ENCODE data around the gene ITPRID2.

The ITPRID2 gene

DNA sequence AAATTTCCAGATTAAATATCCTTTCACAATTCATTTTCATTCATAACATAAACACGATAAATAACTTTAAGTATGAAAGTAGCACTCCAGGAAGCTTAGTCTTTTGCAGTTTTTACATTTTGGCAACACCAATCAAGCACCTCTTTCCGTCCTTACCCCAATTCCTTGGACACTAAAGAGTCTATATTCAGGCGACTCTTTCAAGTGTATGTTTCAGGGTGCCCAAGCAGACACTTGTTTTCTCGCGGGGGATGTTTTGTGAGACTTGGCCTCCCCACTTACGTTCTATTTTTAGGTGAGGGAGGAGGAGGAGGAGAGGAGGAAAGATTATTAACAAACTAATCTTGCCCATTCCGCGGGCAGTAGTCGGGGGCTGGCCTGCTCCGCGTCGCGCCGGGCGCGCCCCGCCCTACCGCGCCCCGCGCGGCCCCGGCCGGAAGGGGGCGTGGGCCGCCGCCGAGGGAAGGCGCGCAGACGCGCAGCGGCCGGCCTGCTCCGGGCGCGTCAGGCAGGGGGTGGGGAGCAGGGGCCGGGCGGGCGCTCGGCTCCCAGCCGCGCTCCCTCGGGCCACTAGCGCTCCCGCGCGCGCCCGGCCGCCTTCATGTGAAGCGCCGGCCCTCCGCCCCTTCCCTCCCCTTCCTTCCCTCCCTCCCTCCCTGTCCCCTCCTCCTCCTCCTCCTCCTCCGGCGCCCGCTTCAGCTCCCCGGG is at the start of gene ITPRID2:
Gene ITPRID2 (plus strand): TSS at position 473 of the 708 bp plus-strand sequence. CDS start 337 bp downstream, outside the sequence.
- peaks cover 6 to 16% of the 10 kb centered on the region in 2 donors for H3K4me1 ChIP-seq (ENCODE audit: control insufficient read depth in 1 of 2, insufficient read depth in 2 of 2, low read length in 2 of 2)
- H3K4me3 ChIP-seq (ENCODE audit: low read depth in 1 of 2, low read length in 2 of 2) = peak within 1 kb of the TSS; percentile 90 to 97
- H3K36me3 ChIP-seq (ENCODE audit: control insufficient read depth in 1 of 2, insufficient read depth in 2 of 2, low read length in 2 of 2) = peaks cover 0 to 6% of the 10 kb centered on the region in 2 donors
- H3K27ac ChIP-seq (ENCODE audit: low read depth, low read length) = peak within 1 kb of the TSS; percentile 98
- peak within 1 kb of the TSS; percentile 98 for H3K9ac ChIP-seq (ENCODE audit: low read depth in 1 of 2, low read length in 2 of 2)
- no peaks in the 10 kb centered on the region for H3K27me3 ChIP-seq (ENCODE audit: control insufficient read depth in 1 of 2, insufficient read depth in 2 of 2, low read length in 2 of 2)
- no peaks in the 10 kb centered on the region for H3K9me3 ChIP-seq (ENCODE audit: control insufficient read depth in 1 of 2, low read length in 2 of 2)

DNA sequence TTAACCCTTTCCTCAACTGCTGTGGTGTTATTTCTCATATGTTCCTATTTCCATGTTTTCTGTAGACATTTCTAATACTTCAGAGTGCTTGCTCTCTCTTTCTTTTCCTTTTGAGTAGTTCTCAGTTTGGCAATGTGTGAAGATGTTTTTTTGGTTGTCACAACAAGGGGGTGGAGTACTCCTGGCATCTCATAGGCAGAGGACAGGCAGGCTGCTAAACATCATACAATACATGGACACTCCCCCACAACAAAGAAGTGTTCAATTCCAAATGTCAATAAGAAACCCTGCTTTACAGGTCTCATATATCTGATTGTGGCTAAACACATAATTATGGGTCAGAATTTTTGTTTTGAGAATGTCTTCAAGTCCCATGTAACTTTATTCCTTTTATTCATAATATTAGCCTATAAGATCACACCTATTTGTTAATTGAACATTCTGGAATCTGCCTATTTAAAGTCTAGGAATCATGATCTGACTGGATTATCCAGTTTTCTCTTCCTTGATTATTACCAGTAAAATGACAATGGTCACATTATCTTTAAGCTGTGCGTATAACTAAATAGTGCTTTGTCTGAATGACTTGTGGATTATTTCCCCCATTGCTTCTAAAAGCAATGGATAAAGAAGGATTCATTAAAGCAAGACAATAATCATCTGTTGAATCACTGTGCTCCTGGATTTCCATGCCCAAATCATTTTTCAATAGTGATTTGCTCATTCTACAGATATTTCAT is 46.8 kb upstream of the ITPRID2 start:
- Histone ChIP-seq H3K9me3 (ENCODE audit: control insufficient read depth in 1 of 2, low read length in 2 of 2) (no peaks in the 10 kb centered on the region), H3K27ac (ENCODE audit: low read depth, low read length) (no peak overlapping the region), H3K4me1 (ENCODE audit: control insufficient read depth in 1 of 2, insufficient read depth in 2 of 2, low read length in 2 of 2) (no peaks in the 10 kb centered on the region), H3K36me3 (ENCODE audit: control insufficient read depth in 1 of 2, insufficient read depth in 2 of 2, low read length in 2 of 2) (no peaks in the 10 kb centered on the region), H3K4me3 (ENCODE audit: low read depth in 1 of 2, low read length in 2 of 2) (no peak overlapping the region), H3K9ac (ENCODE audit: low read depth in 1 of 2, low read length in 2 of 2) (no peak overlapping the region), H3K27me3 (ENCODE audit: control insufficient read depth in 1 of 2, insufficient read depth in 2 of 2, low read length in 2 of 2) (no peaks in the 10 kb centered on the region)

DNA sequence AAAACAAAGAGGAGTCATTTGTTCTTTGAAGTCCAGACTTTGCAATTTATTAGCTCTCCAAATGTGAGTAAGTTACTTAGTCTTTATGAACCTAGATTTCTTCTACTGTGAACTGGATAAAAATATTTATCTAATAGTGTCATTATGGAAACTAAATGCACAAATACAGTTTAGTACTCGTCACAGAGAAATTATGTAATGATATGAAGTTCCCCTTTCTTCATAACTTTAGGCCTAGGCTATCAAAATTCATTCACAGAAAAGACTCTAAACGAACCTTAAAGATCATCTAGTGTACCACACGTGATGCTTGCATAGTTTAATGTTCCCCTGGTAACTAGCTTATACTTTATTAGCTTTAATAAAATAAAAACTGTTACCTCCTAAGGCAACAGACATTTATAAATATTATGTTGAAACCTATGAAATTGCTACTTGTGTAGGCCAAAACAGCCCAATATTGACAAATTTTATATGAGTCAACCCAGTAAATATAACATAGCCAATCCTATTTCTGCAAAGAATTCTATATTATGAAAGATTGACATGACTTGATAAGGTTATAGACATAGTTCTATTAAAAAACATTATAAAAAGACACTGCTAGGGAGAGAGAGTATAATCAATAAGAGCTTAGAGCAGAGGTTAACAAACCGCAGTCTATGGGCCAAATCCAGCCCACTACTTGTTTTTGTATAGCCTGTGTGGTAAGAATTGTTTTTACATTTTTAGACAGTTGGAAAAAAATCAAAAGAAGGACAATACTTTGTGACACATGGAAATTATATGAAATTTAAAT is 44.9 kb upstream of the ITPRID2 start:
- no peak overlapping the region for H3K27ac ChIP-seq (ENCODE audit: low read depth, low read length)
- H3K36me3 ChIP-seq (ENCODE audit: control insufficient read depth in 1 of 2, insufficient read depth in 2 of 2, low read length in 2 of 2) = no peaks in the 10 kb centered on the region
- H3K4me1 ChIP-seq (ENCODE audit: control insufficient read depth in 1 of 2, insufficient read depth in 2 of 2, low read length in 2 of 2) = no peaks in the 10 kb centered on the region
- no peaks in the 10 kb centered on the region for H3K27me3 ChIP-seq (ENCODE audit: control insufficient read depth in 1 of 2, insufficient read depth in 2 of 2, low read length in 2 of 2)
- H3K9me3 ChIP-seq (ENCODE audit: control insufficient read depth in 1 of 2, low read length in 2 of 2) = no peaks in the 10 kb centered on the region
- H3K9ac ChIP-seq (ENCODE audit: low read depth in 1 of 2, low read length in 2 of 2) = no peak overlapping the region
- no peak overlapping the region for H3K4me3 ChIP-seq (ENCODE audit: low read depth in 1 of 2, low read length in 2 of 2)

DNA sequence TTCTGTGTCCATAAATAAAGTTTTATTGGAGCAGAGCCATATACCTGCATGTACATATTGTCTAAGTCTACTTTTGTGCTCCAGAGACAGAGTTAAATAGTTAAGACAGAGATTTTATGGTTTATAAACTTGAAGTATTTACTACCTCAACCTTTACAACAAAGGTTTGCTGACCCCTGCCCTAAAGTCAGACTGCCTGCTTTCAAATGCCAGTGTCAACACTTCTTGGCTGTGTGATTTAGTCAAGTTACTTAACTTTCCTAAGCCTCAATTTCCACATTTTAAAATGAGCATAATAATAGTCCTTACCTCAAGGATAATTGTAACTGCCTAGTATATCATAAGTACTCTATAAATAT is 44.4 kb upstream of the ITPRID2 start:
- H3K27ac ChIP-seq (ENCODE audit: low read depth, low read length) = no peak overlapping the region
- H3K36me3 ChIP-seq (ENCODE audit: control insufficient read depth in 1 of 2, insufficient read depth in 2 of 2, low read length in 2 of 2) = no peaks in the 10 kb centered on the region
- H3K4me1 ChIP-seq (ENCODE audit: control insufficient read depth in 1 of 2, insufficient read depth in 2 of 2, low read length in 2 of 2) = no peaks in the 10 kb centered on the region
- no peak overlapping the region for H3K4me3 ChIP-seq (ENCODE audit: low read depth in 1 of 2, low read length in 2 of 2)
- H3K9ac ChIP-seq (ENCODE audit: low read depth in 1 of 2, low read length in 2 of 2) = no peak overlapping the region
- H3K27me3 ChIP-seq (ENCODE audit: control insufficient read depth in 1 of 2, insufficient read depth in 2 of 2, low read length in 2 of 2) = no peaks in the 10 kb centered on the region
- H3K9me3 ChIP-seq (ENCODE audit: control insufficient read depth in 1 of 2, low read length in 2 of 2) = no peaks in the 10 kb centered on the region

DNA sequence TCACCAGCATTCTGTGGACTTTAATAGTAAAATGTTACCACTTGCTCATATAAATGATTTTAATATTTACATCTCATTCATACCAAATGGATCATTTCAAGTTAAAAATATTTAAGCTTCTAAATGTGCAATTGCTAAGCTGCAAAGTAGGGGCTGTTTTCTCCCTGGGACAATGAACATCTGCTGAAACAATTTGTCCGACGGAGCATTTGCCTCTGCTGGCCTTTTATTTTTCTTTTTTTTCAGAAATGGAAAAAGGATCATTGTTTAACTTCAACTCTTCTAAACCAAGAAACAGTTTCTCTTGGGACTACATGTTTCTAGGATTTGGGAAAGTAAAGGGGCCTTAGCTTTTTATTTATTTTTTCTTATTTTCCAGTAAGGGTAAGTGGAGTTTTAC is 43.8 kb upstream of the ITPRID2 start:
- Histone ChIP-seq H3K4me1 (ENCODE audit: control insufficient read depth in 1 of 2, insufficient read depth in 2 of 2, low read length in 2 of 2) (no peaks in the 10 kb centered on the region), H3K9ac (ENCODE audit: low read depth in 1 of 2, low read length in 2 of 2) (no peak overlapping the region), H3K4me3 (ENCODE audit: low read depth in 1 of 2, low read length in 2 of 2) (no peak overlapping the region), H3K36me3 (ENCODE audit: control insufficient read depth in 1 of 2, insufficient read depth in 2 of 2, low read length in 2 of 2) (no peaks in the 10 kb centered on the region), H3K27ac (ENCODE audit: low read depth, low read length) (no peak overlapping the region), H3K27me3 (ENCODE audit: control insufficient read depth in 1 of 2, insufficient read depth in 2 of 2, low read length in 2 of 2) (no peaks in the 10 kb centered on the region), H3K9me3 (ENCODE audit: control insufficient read depth in 1 of 2, low read length in 2 of 2) (no peaks in the 10 kb centered on the region)

DNA sequence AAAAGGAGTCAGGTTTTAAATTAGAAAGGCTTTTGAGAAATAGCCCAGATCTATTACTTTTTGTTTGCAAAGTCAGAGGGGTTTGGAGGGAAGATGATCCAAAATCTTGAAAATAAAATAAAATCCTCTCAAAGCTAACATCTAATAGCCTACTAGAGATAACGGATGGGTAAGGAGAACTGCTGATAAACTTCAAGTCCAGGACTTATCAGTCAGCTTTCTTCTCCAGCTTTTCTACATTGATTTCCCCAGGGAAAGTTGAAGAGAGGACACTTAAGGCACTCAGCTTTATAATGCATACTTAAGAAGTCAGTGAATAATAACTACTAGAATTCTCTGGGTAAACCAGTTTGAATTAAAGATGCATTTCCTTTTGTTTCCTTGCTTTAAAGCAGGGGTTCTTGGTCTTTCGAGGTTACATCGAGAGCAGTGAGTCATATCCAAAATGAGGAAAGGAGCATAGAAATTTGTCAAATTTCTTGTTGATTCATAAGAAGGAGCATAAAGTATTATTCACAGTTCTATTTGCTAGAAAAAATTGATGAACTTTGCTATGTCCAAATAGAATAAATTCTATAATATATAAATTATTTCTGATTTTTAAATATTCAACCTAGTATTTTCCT is 43.2 kb upstream of the ITPRID2 start:
- Histone ChIP-seq H3K27me3 (ENCODE audit: control insufficient read depth in 1 of 2, insufficient read depth in 2 of 2, low read length in 2 of 2) (no peaks in the 10 kb centered on the region), H3K27ac (ENCODE audit: low read depth, low read length) (no peak overlapping the region), H3K9ac (ENCODE audit: low read depth in 1 of 2, low read length in 2 of 2) (no peak overlapping the region), H3K4me1 (ENCODE audit: control insufficient read depth in 1 of 2, insufficient read depth in 2 of 2, low read length in 2 of 2) (no peaks in the 10 kb centered on the region), H3K36me3 (ENCODE audit: control insufficient read depth in 1 of 2, insufficient read depth in 2 of 2, low read length in 2 of 2) (no peaks in the 10 kb centered on the region), H3K4me3 (ENCODE audit: low read depth in 1 of 2, low read length in 2 of 2) (no peak overlapping the region), H3K9me3 (ENCODE audit: control insufficient read depth in 1 of 2, low read length in 2 of 2) (no peaks in the 10 kb centered on the region)

DNA sequence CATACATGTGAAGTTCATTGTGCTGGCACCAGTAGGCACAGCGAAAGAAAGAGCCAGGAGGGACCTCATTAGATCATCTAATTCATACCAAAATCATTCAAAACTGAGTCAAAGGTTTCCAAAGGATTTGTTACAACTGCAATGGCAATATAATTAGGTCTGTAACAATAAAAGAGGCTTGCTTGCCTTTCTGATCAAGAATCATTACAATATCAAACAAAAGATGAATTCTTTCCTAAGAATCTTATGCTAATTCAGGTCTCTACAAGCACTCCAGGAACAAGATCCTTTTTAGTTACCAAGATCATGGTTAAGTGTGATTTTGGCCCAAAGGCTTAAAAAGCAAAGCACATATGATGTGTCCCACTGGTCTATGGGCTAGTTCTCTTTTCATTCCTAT is 41.9 kb upstream of the ITPRID2 start:
- no peaks in the 10 kb centered on the region for H3K36me3 ChIP-seq (ENCODE audit: control insufficient read depth in 1 of 2, insufficient read depth in 2 of 2, low read length in 2 of 2)

DNA sequence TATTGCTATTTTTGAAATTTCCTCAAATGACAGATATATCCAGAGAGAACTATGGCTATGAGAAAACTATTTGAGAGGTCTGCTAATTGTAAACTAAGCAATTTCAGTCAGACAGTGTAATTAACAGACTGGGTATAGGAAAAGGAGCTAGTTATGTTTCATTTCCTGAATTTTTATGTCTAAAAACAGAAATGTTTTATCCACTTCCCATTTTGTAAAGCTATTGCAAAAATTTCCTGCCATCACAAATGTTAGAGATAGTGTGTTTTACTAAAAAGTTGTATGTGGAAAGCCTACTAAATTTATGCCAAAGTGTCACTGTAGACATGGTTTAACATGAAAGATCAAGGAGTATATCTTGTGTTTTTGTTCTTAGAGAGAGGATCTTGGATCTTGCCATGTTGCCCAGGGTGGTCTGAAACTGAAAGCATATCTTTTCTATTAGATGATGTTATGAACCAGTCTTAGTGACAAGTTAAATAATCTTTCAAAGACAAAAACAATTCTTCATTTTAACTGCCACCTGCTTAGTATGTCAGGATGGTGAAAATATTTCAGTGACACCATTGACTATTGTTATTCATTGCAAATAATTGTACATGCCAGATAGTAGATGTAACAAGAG is 40.5 kb upstream of the ITPRID2 start:
- no peaks in the 10 kb centered on the region for H3K27me3 ChIP-seq (ENCODE audit: control insufficient read depth in 1 of 2, insufficient read depth in 2 of 2, low read length in 2 of 2)
- no peaks in the 10 kb centered on the region for H3K36me3 ChIP-seq (ENCODE audit: control insufficient read depth in 1 of 2, insufficient read depth in 2 of 2, low read length in 2 of 2)
- no peaks in the 10 kb centered on the region for H3K9me3 ChIP-seq (ENCODE audit: control insufficient read depth in 1 of 2, low read length in 2 of 2)
- H3K9ac ChIP-seq (ENCODE audit: low read depth in 1 of 2, low read length in 2 of 2) = no peak overlapping the region
- H3K4me1 ChIP-seq (ENCODE audit: control insufficient read depth in 1 of 2, insufficient read depth in 2 of 2, low read length in 2 of 2) = no peaks in the 10 kb centered on the region
- no peak overlapping the region for H3K27ac ChIP-seq (ENCODE audit: low read depth, low read length)
- H3K4me3 ChIP-seq (ENCODE audit: low read depth in 1 of 2, low read length in 2 of 2) = no peak overlapping the region

More for the DNA sequence above, 41.9 kb upstream of the ITPRID2 start:
- no peaks in the 10 kb centered on the region for H3K9me3 ChIP-seq (ENCODE audit: control insufficient read depth in 1 of 2, low read length in 2 of 2)
- no peaks in the 10 kb centered on the region for H3K4me1 ChIP-seq (ENCODE audit: control insufficient read depth in 1 of 2, insufficient read depth in 2 of 2, low read length in 2 of 2)
- no peak overlapping the region for H3K27ac ChIP-seq (ENCODE audit: low read depth, low read length)
- H3K4me3 ChIP-seq (ENCODE audit: low read depth in 1 of 2, low read length in 2 of 2) = no peak overlapping the region
- H3K9ac ChIP-seq (ENCODE audit: low read depth in 1 of 2, low read length in 2 of 2) = no peak overlapping the region
- H3K27me3 ChIP-seq (ENCODE audit: control insufficient read depth in 1 of 2, insufficient read depth in 2 of 2, low read length in 2 of 2) = no peaks in the 10 kb centered on the region

DNA sequence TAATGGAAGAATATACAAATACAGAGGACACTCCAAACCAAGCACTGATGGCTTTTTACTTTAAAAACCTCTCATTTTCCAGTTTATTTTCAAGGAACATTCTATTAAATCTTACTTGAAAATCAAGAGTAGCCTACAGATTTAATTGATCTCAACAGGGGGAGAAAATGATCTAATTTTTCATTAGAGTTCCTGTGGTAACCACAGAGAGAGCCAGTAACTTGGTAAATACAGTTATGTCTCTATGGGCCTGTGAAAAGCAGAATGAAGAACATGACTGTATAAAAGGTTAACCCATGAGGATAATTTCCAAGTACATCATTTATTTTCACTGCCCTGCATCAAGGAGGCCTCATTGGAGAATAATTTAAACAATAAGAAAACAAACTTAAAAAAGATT is 39.8 kb upstream of the ITPRID2 start:
- H3K4me1 ChIP-seq (ENCODE audit: control insufficient read depth in 1 of 2, insufficient read depth in 2 of 2, low read length in 2 of 2) = no peaks in the 10 kb centered on the region
- no peaks in the 10 kb centered on the region for H3K36me3 ChIP-seq (ENCODE audit: control insufficient read depth in 1 of 2, insufficient read depth in 2 of 2, low read length in 2 of 2)
- no peaks in the 10 kb centered on the region for H3K27me3 ChIP-seq (ENCODE audit: control insufficient read depth in 1 of 2, insufficient read depth in 2 of 2, low read length in 2 of 2)
- H3K9ac ChIP-seq (ENCODE audit: low read depth in 1 of 2, low read length in 2 of 2) = no peak overlapping the region
- H3K4me3 ChIP-seq (ENCODE audit: low read depth in 1 of 2, low read length in 2 of 2) = no peak overlapping the region
- no peaks in the 10 kb centered on the region for H3K9me3 ChIP-seq (ENCODE audit: control insufficient read depth in 1 of 2, low read length in 2 of 2)
- no peak overlapping the region for H3K27ac ChIP-seq (ENCODE audit: low read depth, low read length)

All from duodenal mucosa (tissue), 2 donors.